ENCODE data around the gene FAM81A.

Gene FAM81A

DNA sequence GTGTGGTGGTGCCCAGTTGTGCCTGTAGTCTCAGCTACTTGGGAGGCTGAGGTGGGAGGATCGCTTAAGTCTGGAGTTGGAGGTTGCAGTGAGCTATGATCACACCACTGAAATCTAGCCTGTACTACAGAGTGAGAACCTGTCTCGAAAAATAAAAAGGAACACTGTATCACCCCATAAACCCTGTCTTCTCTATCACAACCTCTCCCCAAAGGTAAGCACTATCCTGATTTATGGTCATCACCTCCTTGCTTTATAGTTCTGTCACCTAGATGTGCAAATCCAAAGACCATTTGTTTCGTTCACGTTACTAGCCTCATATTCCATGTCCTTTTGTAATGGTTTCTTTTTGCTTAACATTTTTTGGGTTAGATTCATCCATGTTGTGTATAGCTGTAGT lies 123.6 kb downstream of the FAM81A start:
- Histone ChIP-seq H2AFZ (ENCODE audit: low read depth, low read length) (no peak overlapping the region), H3K4me2 (ENCODE audit: low read length) (no peak overlapping the region), H3K9ac (ENCODE audit: low read length) (no peak overlapping the region), H3K27ac (ENCODE audit: low read length) (no peak overlapping the region), H3K4me3 (ENCODE audit: low read length) (no peak overlapping the region), H3K36me3 (replicated peaks; ENCODE audit: low read depth, low read length) (no peaks in the 10 kb centered on the region), H4K20me1 (ENCODE audit: insufficient read depth, low read length) (no peaks in the 10 kb centered on the region), H3K79me2 (ENCODE audit: low read length) (no peaks in the 10 kb centered on the region), H3K27me3 (ENCODE audit: low read depth, low read length) (no peaks in the 10 kb centered on the region), H3K9me3 (ENCODE audit: insufficient read depth, low read length) (no peaks in the 10 kb centered on the region), H3K4me1 (ENCODE audit: low read length) (peaks cover 19% of the 10 kb centered on the region)
- TF ChIP-seq EZH2phosphoT487 (IDR thresholded peaks at IDR 0.05; ENCODE audit: low read depth): no peak
- TF ChIP-seq, protein P1, sequence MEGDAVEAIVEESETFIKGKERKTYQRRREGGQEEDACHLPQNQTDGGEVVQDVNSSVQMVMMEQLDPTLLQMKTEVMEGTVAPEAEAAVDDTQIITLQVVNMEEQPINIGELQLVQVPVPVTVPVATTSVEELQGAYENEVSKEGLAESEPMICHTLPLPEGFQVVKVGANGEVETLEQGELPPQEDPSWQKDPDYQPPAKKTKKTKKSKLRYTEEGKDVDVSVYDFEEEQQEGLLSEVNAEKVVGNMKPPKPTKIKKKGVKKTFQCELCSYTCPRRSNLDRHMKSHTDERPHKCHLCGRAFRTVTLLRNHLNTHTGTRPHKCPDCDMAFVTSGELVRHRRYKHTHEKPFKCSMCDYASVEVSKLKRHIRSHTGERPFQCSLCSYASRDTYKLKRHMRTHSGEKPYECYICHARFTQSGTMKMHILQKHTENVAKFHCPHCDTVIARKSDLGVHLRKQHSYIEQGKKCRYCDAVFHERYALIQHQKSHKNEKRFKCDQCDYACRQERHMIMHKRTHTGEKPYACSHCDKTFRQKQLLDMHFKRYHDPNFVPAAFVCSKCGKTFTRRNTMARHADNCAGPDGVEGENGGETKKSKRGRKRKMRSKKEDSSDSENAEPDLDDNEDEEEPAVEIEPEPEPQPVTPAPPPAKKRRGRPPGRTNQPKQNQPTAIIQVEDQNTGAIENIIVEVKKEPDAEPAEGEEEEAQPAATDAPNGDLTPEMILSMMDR (IDR thresholded peaks at IDR 0.05; ENCODE audit: low read depth, low read length): no peak

- Histone ChIP-seq H3K79me2 (ENCODE audit: low read length) (no peaks in the 10 kb centered on the region), H3K4me2 (ENCODE audit: low read length) (peak overlapping the region; percentile 59), H4K20me1 (ENCODE audit: insufficient read depth, low read length) (no peaks in the 10 kb centered on the region), H3K9ac (ENCODE audit: low read length) (no peak overlapping the region), H3K4me1 (ENCODE audit: low read length) (peaks cover 23% of the 10 kb centered on the region), H3K4me3 (ENCODE audit: low read length) (peak overlapping the region; percentile 37), H3K27me3 (ENCODE audit: low read depth, low read length) (no peaks in the 10 kb centered on the region), H3K27ac (ENCODE audit: low read length) (no peak overlapping the region), H3K9me3 (ENCODE audit: insufficient read depth, low read length) (no peaks in the 10 kb centered on the region), H3K36me3 (replicated peaks; ENCODE audit: low read depth, low read length) (no peaks in the 10 kb centered on the region), H2AFZ (ENCODE audit: low read depth, low read length) (peak overlapping the region; percentile 18; the same call in 1 of the 2 replicates)
- TF ChIP-seq, protein P1 (IDR thresholded peaks at IDR 0.05; ENCODE audit: low read depth, low read length): peak; percentile 53
- TF ChIP-seq EZH2phosphoT487 (IDR thresholded peaks at IDR 0.05; ENCODE audit: low read depth): no peak
Measured at GRCh38 chr15:59562448-59563186, 124.6 kb downstream of the FAM81A start.

DNA sequence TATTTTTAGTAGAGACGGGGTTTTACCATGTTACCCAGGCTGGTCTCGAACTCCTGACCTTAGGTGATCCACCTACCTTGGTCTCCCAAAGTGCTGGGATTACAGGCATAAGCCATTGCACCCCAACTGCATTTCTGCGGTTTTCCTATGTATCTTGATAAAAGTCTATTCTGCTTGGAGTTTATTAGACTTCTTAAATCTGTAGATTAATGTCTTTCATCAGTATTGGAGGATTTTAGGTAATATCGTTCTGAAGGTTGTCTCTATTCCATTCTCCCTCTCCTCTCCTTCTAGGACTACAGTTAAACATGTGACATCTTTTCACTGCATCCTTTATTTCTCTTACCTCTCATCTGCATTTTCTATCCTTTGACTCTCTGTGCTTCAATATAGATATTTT lies 127.3 kb downstream of the FAM81A start:
- Histone ChIP-seq H4K20me1 (ENCODE audit: insufficient read depth, low read length) (no peaks in the 10 kb centered on the region), H3K27ac (ENCODE audit: low read length) (no peak overlapping the region), H3K9ac (ENCODE audit: low read length) (no peak overlapping the region), H3K4me3 (ENCODE audit: low read length) (no peak overlapping the region), H3K9me3 (ENCODE audit: insufficient read depth, low read length) (no peaks in the 10 kb centered on the region), H3K79me2 (ENCODE audit: low read length) (no peaks in the 10 kb centered on the region), H3K36me3 (replicated peaks; ENCODE audit: low read depth, low read length) (no peaks in the 10 kb centered on the region), H3K4me2 (ENCODE audit: low read length) (no peak overlapping the region), H2AFZ (ENCODE audit: low read depth, low read length) (no peak overlapping the region), H3K4me1 (ENCODE audit: low read length) (peaks cover 44% of the 10 kb centered on the region), H3K27me3 (ENCODE audit: low read depth, low read length) (no peaks in the 10 kb centered on the region)
- TF ChIP-seq, protein P1 (IDR thresholded peaks at IDR 0.05; ENCODE audit: low read depth, low read length): no peak
- TF ChIP-seq EZH2phosphoT487 (IDR thresholded peaks at IDR 0.05; ENCODE audit: low read depth): no peak

DNA sequence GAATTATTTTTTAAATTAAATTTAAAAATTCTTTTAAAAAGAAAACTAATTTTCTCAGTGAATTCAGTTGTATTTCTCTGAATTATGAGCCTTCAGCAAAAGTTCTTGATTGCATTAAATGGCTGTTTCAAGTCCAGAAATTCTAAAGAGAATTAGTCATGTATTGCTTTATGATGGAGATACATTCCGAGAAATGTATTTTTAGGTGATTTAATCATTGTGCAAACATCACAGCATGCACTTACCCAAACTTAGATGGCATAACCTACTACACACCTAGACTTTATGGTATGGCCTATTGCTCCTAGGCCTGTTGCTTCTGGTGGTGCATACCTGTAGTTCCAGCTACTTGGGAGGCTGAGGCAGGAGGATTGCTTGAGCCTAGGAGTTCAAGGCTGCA lies 129.3 kb downstream of the FAM81A start:
- Histone ChIP-seq H3K9ac (ENCODE audit: low read length) (no peak overlapping the region), H3K79me2 (ENCODE audit: low read length) (no peaks in the 10 kb centered on the region), H3K4me3 (ENCODE audit: low read length) (no peak overlapping the region), H3K27me3 (ENCODE audit: low read depth, low read length) (no peaks in the 10 kb centered on the region), H3K36me3 (replicated peaks; ENCODE audit: low read depth, low read length) (no peaks in the 10 kb centered on the region), H4K20me1 (ENCODE audit: insufficient read depth, low read length) (no peaks in the 10 kb centered on the region), H2AFZ (ENCODE audit: low read depth, low read length) (no peak overlapping the region), H3K4me1 (ENCODE audit: low read length) (peaks cover 45% of the 10 kb centered on the region), H3K4me2 (ENCODE audit: low read length) (no peak overlapping the region), H3K9me3 (ENCODE audit: insufficient read depth, low read length) (no peaks in the 10 kb centered on the region), H3K27ac (ENCODE audit: low read length) (no peak overlapping the region)
- TF ChIP-seq EZH2phosphoT487 (IDR thresholded peaks at IDR 0.05; ENCODE audit: low read depth): no peak
- TF ChIP-seq, protein P1 (IDR thresholded peaks at IDR 0.05; ENCODE audit: low read depth, low read length): no peak

All from OCI-LY3 (cell line).